ENCODE data around the gene TP53I13.

The TP53I13 gene

GRCh38 chr17:29617125-29617480 is 48.6 kb downstream of the TP53I13 start:
- peak; percentile 86 for DNase-seq

- peak; percentile 81 for DNase-seq
These were observed 49.2 kb downstream of the TP53I13 start for GRCh38 chr17:29617481-29618271.

GRCh38 chr17:29618272-29619065 is 50.0 kb downstream of the TP53I13 start:
- no peak for DNase-seq

GRCh38 chr17:29619251-29619650 is 50.8 kb downstream of the TP53I13 start:
- DNase-seq, result peak; percentile 8

- no peak for DNase-seq
These were observed 51.8 kb downstream of the TP53I13 start for GRCh38 chr17:29620271-29620670.

- no peak for DNase-seq
These were observed 52.4 kb downstream of the TP53I13 start for GRCh38 chr17:29620779-29621500.

- DNase-seq, result no peak
These were observed 53.3 kb downstream of the TP53I13 start for GRCh38 chr17:29621751-29622194.

Measured in NCI-H146 (cell line).